Astrocyte (in vitro differentiated cells and primary cell): Measurements from ENCODE around the gene CMTM8. TPM values are rescaled to one million over a fixed set of nuclear protein-coding genes. Genes with fewer than 3 reads are reported as not detected.

Experiments
- DNase-seq: peaks from one replicate; pipeline ENCODE4 v3.0.0-alpha.2; 2010; ENCODE audit warnings: low read depth
- FAIRE-seq: peaks from 2 replicates; lab custom pipeline; 2011; peaks lifted over from hg19 to GRCh38; lab: Jason Lieb, UNC
- H2AFZ ChIP-seq: 2 replicates; pipeline ENCODE4 v1.6.0; 2012; ENCODE audit warnings: low read depth, low read length, inconsistent platforms
- H3K27ac ChIP-seq: 2 replicates; pipeline ENCODE4 v1.5.1; 2011; ENCODE audit warnings: low read depth, low read length, inconsistent platforms
- H3K27me3 ChIP-seq: 2 replicates; pipeline ENCODE4 v1.6.0; 2011; ENCODE audit warnings: low read length, inconsistent platforms; ENCODE audit not compliant: insufficient read depth
- H3K36me3 ChIP-seq: 2 replicates; pipeline ENCODE4 v1.5.1; 2011; ENCODE audit warnings: low read length, inconsistent platforms; ENCODE audit not compliant: insufficient read depth
- H3K4me1 ChIP-seq: 2 replicates; pipeline ENCODE4 v1.5.1; 2011; ENCODE audit warnings: low read length, inconsistent platforms; ENCODE audit not compliant: insufficient read depth
- H3K4me2 ChIP-seq: 2 replicates; pipeline ENCODE4 v1.6.0; 2012; ENCODE audit warnings: low read length, inconsistent platforms
- H3K4me3 ChIP-seq: 2 replicates; pipeline ENCODE4 v1.5.1; 2011; ENCODE audit warnings: low read depth, mild to moderate bottlenecking, low read length, inconsistent platforms; ENCODE audit not compliant: insufficient read depth
- H3K79me2 ChIP-seq: 2 replicates; pipeline ENCODE4 v1.6.0; 2012; ENCODE audit warnings: mild to moderate bottlenecking, low read length, inconsistent platforms; ENCODE audit not compliant: insufficient read depth
- H3K9ac ChIP-seq: 2 replicates; pipeline ENCODE4 v1.6.0; 2012; ENCODE audit warnings: mild to moderate bottlenecking, low read length, inconsistent platforms
- H3K9me3 ChIP-seq: 2 replicates; pipeline ENCODE4 v1.5.1; 2012; ENCODE audit warnings: low read depth, mild to moderate bottlenecking, low read length, inconsistent platforms; ENCODE audit not compliant: insufficient read depth
- H4K20me1 ChIP-seq: 2 replicates; pipeline ENCODE4 v1.6.0; 2012; ENCODE audit warnings: low read length, inconsistent platforms; ENCODE audit not compliant: insufficient read depth
- H3K27ac Mint-ChIP-seq: one replicate; pipeline ENCODE4 v1.8.0; 2021; ENCODE audit warnings: mild to moderate bottlenecking, mixed read lengths; ENCODE audit not compliant: unreplicated experiment
- H3K27me3 Mint-ChIP-seq: one replicate; pipeline ENCODE4 v1.8.0; 2021; ENCODE audit warnings: low read depth, mixed read lengths; ENCODE audit not compliant: unreplicated experiment
- H3K36me3 Mint-ChIP-seq: one replicate; pipeline ENCODE4 v1.8.0; 2021; ENCODE audit warnings: low read depth, mixed read lengths; ENCODE audit not compliant: unreplicated experiment
- H3K4me1 Mint-ChIP-seq: one replicate; pipeline ENCODE4 v1.8.0; 2021; ENCODE audit warnings: low read depth, mixed read lengths; ENCODE audit not compliant: unreplicated experiment
- H3K4me3 Mint-ChIP-seq: one replicate; pipeline ENCODE4 v1.8.0; 2021; ENCODE audit warnings: mild to moderate bottlenecking, moderate library complexity, mixed read lengths; ENCODE audit not compliant: unreplicated experiment
- H3K9me3 Mint-ChIP-seq: one replicate; pipeline ENCODE4 v1.8.0; 2021; ENCODE audit warnings: mild to moderate bottlenecking, mixed read lengths; ENCODE audit not compliant: unreplicated experiment
- CTCF ChIP-seq: IDR thresholded peaks from 2 replicates; pipeline ENCODE4 v1.5.1; 2011; ENCODE audit warnings: low read depth, mild to moderate bottlenecking, inconsistent platforms, low read length, moderate library complexity; ENCODE audit not compliant: insufficient read depth
- EZH2 ChIP-seq: IDR thresholded peaks from 2 replicates; pipeline ENCODE4 v1.6.1; 2012; ENCODE audit warnings: mild to moderate bottlenecking, low read length, inconsistent platforms; ENCODE audit not compliant: insufficient read depth
- total RNA-seq: library from RNA; stranded (reverse); gene quantifications from 2 replicates; pipeline ENCODE4 v1.2.1, GENCODE V29; 2021

CMTM8 gene
- total RNA-seq, 1 donor from 2014 or later = 1.6 TPM

GRCh38 chr3:32276279-32276841, 37.9 kb downstream of the CMTM8 start:
- no peaks in the 10 kb centered on the region for H3K27me3 Mint-ChIP-seq
- H3K36me3 ChIP-seq = no peaks in the 10 kb centered on the region
- H3K4me3 ChIP-seq = no peak overlapping the region
- H3K4me1 ChIP-seq = no peaks in the 10 kb centered on the region
- H2AFZ ChIP-seq = no peak overlapping the region
- H3K27me3 ChIP-seq = no peaks in the 10 kb centered on the region
- H3K79me2 ChIP-seq = no peaks in the 10 kb centered on the region
- H3K27ac Mint-ChIP-seq = no peak overlapping the region
- no peaks in the 10 kb centered on the region for H4K20me1 ChIP-seq
- DNase-seq (peak; percentile 14), FAIRE-seq (no peak)
- H3K9me3 ChIP-seq = no peaks in the 10 kb centered on the region
- H3K36me3 Mint-ChIP-seq = no peaks in the 10 kb centered on the region
- no peak overlapping the region for H3K4me3 Mint-ChIP-seq
- no peak for TF ChIP-seq CTCF
- no peak for TF ChIP-seq EZH2
- no peak overlapping the region for H3K4me2 ChIP-seq
- H3K9ac ChIP-seq = no peak overlapping the region
- H3K27ac ChIP-seq = no peak overlapping the region
- H3K4me1 Mint-ChIP-seq = peaks cover 2% of the 10 kb centered on the region
- no peaks in the 10 kb centered on the region for H3K9me3 Mint-ChIP-seq

DNA sequence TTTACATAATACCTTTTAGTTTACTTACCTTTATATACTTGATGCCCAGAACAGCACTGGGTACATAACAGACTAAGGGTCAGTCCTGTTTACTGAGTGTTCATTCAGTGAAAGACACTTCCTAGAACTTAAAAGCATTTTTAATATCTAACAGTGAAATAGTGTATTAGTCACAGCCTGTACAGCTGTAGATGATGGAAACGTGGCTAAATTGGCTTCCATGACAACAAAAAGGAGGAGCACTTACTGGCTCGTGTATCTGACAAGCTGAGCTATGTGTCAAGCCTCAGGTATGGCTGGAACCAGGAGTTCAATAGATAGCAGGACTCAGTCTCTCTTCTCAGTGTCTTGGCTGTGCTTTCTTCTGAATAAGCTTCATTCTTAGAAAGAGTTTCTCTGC, 40.2 kb downstream of the CMTM8 start:
- peak; percentile 69 for DNase-seq
- no peak overlapping the region for H2AFZ ChIP-seq
- no peaks in the 10 kb centered on the region for H3K36me3 ChIP-seq
- no peak for TF ChIP-seq CTCF
- no peak for TF ChIP-seq EZH2
- no peaks in the 10 kb centered on the region for H3K27me3 Mint-ChIP-seq
- H3K9me3 ChIP-seq = no peaks in the 10 kb centered on the region
- no peak overlapping the region for H3K4me3 Mint-ChIP-seq
- H3K36me3 Mint-ChIP-seq = no peaks in the 10 kb centered on the region
- H3K27ac ChIP-seq = no peak overlapping the region
- no peaks in the 10 kb centered on the region for H3K9me3 Mint-ChIP-seq
- no peak overlapping the region for H3K4me3 ChIP-seq
- H3K4me2 ChIP-seq = no peak overlapping the region
- peaks cover 2% of the 10 kb centered on the region for H3K4me1 Mint-ChIP-seq
- no peak overlapping the region for H3K9ac ChIP-seq
- no peaks in the 10 kb centered on the region for H3K79me2 ChIP-seq
- H3K27ac Mint-ChIP-seq = no peak overlapping the region
- no peaks in the 10 kb centered on the region for H3K27me3 ChIP-seq
- FAIRE-seq = no peak
- H3K4me1 ChIP-seq = no peaks in the 10 kb centered on the region
- H4K20me1 ChIP-seq = no peaks in the 10 kb centered on the region

DNA sequence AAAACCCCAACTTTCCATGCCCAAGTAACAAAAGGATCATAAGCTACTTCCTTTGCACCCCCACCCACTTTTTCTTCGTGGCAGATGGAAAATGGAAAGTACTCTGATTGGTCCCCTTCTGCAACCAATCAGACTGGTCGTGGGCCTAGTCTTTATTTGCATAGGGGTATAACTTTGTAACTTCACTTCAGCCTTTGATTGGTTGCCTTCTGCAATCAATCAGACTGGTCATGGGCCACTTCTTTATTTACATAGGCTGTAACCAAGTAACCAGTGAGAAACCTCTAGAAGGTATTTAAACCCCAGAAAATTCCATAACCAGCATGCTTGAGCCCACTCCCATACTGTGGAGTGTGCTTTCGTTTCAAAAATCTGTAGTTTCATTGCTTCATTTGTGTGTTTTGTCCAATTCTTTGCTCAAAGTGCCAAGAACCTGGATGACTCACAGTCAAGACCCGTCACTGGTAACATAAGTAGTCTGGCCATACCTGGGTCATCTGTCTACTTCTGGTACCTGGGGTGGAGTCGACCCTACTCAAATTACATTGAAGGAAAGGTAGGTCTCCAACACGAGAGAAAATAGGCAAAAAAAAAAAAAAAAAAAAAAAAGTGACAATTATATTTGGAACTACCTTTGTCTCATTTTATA, 41.9 kb downstream of the CMTM8 start:
- Mint-ChIP-seq H3K4me3 (no peak overlapping the region), H3K36me3 (no peaks in the 10 kb centered on the region), H3K4me1 (peaks cover 2% of the 10 kb centered on the region), H3K27ac (no peak overlapping the region), H3K9me3 (no peaks in the 10 kb centered on the region), H3K27me3 (no peaks in the 10 kb centered on the region)
- no peaks in the 10 kb centered on the region for H3K9me3 ChIP-seq
- no peak overlapping the region for H3K4me3 ChIP-seq
- H3K27me3 ChIP-seq = no peaks in the 10 kb centered on the region
- H3K79me2 ChIP-seq = no peaks in the 10 kb centered on the region
- H4K20me1 ChIP-seq = no peaks in the 10 kb centered on the region
- TF ChIP-seq CTCF = no peak
- no peak for TF ChIP-seq EZH2
- no peak overlapping the region for H3K9ac ChIP-seq
- no peak overlapping the region for H3K4me2 ChIP-seq
- no peaks in the 10 kb centered on the region for H3K36me3 ChIP-seq
- H2AFZ ChIP-seq = no peak overlapping the region
- H3K27ac ChIP-seq = no peak overlapping the region
- H3K4me1 ChIP-seq = no peaks in the 10 kb centered on the region
- FAIRE-seq (no peak), DNase-seq (no peak)
